AG09309 (cell line): ENCODE data around the gene SHCBP1L.

ENCODE experiments used
- DNase-seq: peaks from one replicate; pipeline ENCODE4 v3.0.0-alpha.2; 2010; ENCODE audit warnings: low read depth
- H3K4me3 ChIP-seq: 2 replicates; pipeline ENCODE4 v1.5.1; 2011; ENCODE audit warnings: mild to moderate bottlenecking, low read depth, low read length, moderate library complexity; ENCODE audit not compliant: control insufficient read depth
- TF ChIP-seq, protein P1 (sequence below): IDR thresholded peaks from 2 replicates; pipeline ENCODE4 v1.5.1; 2011; ENCODE audit warnings: mild to moderate bottlenecking, low read depth, low read length, inconsistent platforms; ENCODE audit not compliant: insufficient read depth, control insufficient read depth; ENCODE audit errors: missing control alignments

Gene SHCBP1L

DNA sequence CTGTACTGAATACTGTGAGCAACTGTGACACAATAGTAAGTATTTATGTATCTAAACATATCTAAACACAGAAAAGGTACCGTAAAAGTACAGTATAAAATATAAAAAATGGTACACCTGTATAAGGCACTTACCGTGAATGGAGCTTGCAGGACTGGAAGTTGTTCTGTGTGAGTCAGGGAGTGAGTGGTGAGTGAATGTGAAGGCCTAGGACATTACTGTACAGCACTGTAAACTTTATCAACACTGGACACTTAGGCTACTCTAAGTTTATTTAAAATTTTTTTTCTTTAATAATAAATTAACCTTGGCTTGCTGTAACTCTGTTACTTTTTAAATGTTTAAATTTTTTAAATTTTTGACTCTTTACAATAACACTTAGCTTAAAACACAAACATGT lies 24.5 kb upstream of the SHCBP1L start:
- no peak for DNase-seq
- H3K4me3 ChIP-seq: no peak overlapping the region
- TF ChIP-seq, protein P1, sequence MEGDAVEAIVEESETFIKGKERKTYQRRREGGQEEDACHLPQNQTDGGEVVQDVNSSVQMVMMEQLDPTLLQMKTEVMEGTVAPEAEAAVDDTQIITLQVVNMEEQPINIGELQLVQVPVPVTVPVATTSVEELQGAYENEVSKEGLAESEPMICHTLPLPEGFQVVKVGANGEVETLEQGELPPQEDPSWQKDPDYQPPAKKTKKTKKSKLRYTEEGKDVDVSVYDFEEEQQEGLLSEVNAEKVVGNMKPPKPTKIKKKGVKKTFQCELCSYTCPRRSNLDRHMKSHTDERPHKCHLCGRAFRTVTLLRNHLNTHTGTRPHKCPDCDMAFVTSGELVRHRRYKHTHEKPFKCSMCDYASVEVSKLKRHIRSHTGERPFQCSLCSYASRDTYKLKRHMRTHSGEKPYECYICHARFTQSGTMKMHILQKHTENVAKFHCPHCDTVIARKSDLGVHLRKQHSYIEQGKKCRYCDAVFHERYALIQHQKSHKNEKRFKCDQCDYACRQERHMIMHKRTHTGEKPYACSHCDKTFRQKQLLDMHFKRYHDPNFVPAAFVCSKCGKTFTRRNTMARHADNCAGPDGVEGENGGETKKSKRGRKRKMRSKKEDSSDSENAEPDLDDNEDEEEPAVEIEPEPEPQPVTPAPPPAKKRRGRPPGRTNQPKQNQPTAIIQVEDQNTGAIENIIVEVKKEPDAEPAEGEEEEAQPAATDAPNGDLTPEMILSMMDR: no peak

DNA sequence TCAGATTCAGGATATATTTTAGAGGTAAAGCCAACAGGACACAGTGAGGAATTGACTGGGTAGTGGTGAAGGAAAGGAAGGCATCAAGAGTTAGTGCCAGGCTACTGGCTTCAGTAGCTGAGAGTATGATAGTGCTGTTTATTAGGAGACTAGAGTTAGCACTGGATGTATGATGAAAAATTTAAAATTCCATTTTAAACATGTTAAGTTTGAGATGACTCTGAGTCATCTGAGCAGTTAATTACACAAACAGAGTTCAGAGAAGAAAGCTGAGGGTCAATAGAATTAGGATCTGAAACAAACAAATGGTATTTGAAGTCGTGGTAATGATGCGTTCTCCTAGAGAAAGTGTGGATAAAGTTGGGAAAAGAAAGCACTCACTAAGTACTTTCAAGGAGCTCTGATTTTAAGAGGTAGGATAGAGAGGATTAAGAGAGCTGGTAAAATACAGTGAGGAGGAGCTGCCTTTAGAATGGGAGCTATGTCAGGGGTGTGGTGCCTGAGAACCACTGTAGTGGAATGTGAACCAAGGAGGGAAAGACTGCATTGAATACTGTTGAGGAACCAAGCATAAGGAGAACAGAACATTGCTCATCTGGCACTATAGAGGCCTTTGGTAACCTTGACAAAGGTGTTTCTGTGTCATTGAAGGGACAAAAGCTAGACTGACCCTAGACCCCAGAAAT lies 21.7 kb upstream of the SHCBP1L start:
- no peak for DNase-seq
- TF ChIP-seq, protein P1: no peak
- no peak overlapping the region for H3K4me3 ChIP-seq

DNA sequence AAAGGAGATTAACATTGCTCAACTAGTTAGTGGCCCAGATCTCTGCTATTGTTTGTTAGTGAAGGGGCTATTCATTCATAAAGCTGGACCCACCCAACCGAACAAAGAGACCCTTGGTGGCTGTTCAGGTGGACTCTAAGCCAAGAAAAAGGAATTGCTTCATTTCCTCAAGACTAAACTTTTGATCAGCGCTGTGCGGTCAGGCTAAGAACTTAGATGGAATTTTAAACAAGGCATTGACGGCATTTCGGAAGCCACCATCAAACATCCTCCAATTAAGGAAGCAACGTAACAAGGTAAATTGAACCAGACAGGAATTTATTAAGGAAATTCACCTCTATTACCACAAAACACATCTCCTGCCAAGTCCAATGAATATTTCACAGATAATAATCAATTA lies 19.9 kb upstream of the SHCBP1L start:
- DNase-seq: no peak
- no peak overlapping the region for H3K4me3 ChIP-seq
- TF ChIP-seq, protein P1: no peak

DNA sequence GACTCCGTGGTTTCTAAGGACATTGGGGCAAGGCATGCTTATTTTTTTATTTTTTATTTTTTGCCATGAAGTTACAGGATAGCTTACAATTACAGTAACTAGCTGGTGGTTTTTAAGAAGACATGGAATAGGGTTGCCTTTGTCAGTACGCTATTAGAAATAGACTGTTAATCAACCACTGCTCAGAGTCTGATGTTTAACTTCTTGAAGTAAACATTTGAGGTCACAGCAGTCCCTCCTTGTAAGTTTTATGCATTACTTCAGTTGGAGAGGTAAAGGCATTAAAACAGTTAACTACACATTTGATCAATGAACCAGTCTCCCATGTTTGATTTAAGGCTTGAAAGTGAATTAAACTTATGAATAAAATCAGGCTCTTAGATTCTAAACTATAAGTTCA lies 19.3 kb upstream of the SHCBP1L start:
- no peak for DNase-seq
- H3K4me3 ChIP-seq: no peak overlapping the region
- TF ChIP-seq, protein P1: no peak

DNA sequence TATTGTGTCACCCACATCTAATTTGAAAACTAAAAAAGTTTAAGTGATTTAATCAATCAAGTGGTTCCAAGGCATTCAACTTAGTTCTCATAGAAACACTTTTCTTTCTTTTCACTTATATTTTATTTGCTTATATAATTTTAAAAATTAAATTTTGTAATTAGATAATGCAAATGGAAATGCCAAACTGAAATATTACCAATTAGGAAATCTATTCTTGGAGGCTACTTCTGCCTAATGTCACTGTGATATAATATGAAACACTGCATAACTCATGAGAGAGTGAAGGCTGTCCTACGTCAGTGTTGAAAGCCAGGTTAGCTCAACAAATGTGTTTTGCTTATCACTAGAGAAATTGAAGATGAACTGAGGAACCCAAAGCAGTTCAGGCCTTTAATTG lies 18.3 kb upstream of the SHCBP1L start:
- DNase-seq: no peak
- TF ChIP-seq, protein P1: no peak
- no peak overlapping the region for H3K4me3 ChIP-seq

DNA sequence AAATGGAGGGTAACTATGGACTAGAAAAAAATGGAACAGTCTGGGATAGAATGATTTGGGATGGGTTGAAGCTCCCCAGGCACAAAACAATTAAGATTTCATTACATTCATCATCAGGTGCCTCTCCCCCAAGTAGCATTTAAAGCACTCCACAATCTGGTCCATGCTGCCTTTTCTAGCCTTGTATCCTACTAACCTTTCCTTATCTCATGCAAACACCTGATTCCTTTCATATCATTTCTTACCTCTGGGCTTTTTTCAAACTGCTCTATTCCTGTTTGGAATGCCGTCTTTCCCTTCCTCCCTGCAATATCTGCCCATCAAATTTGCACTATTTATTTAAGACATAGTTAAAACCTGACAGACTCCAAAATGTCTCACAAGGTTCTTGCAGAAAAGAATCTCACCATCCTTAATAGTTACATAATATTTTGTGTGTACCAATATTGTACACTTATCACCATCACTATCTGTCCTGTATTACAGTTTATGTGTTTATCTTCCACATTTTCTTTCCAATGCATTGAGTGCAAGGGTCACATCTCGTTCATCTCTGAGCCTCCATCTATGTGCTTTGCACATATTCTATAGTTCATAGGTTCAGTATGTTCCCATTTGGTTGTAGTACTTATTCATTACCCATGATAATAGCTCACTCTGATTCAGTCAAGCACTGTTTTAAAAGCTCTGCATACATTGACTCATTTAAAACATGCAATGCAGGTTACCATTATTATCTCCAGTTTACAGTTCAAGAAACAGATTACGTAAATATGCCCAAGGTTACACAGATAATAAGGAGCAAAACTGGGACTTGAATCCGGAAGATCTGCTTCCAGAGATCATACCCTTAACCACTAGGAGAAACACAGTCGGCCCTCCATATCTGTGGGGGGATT lies 16.1 kb upstream of the SHCBP1L start:
- TF ChIP-seq, protein P1: no peak
- no peak for DNase-seq
- H3K4me3 ChIP-seq: no peak overlapping the region
